ENCODE results near the gene COTL1.

COTL1 gene

GRCh38 chr16:84597931-84598351 is 19.9 kb downstream of the COTL1 start:
- H3K27ac ChIP-seq (ENCODE audit: low read depth, low read length) = no peak overlapping the region
- no peak overlapping the region for H3K9ac ChIP-seq (ENCODE audit: low read length)
- peaks cover 17% of the 10 kb centered on the region for H3K4me1 ChIP-seq (ENCODE audit: control insufficient read depth, insufficient read depth, low read length)
- no peaks in the 10 kb centered on the region for H3K36me3 ChIP-seq (ENCODE audit: control insufficient read depth, insufficient read depth, low read length)
- peak overlapping the region; percentile 6 for H3K4me3 ChIP-seq (ENCODE audit: low read length)
- H3K27me3 ChIP-seq (ENCODE audit: control insufficient read depth, insufficient read depth, low read length) = no peaks in the 10 kb centered on the region

GRCh38 chr16:84597528-84597896 is 20.4 kb downstream of the COTL1 start:
- no peak overlapping the region for H3K27ac ChIP-seq (ENCODE audit: low read depth, low read length)
- peaks cover 17% of the 10 kb centered on the region for H3K4me1 ChIP-seq (ENCODE audit: control insufficient read depth, insufficient read depth, low read length)
- no peaks in the 10 kb centered on the region for H3K27me3 ChIP-seq (ENCODE audit: control insufficient read depth, insufficient read depth, low read length)
- peak overlapping the region; percentile 6 for H3K4me3 ChIP-seq (ENCODE audit: low read length)
- H3K9ac ChIP-seq (ENCODE audit: low read length) = no peak overlapping the region
- no peaks in the 10 kb centered on the region for H3K36me3 ChIP-seq (ENCODE audit: control insufficient read depth, insufficient read depth, low read length)

- H3K27ac ChIP-seq (ENCODE audit: low read depth, low read length) = no peak overlapping the region
- H3K4me3 ChIP-seq (ENCODE audit: low read length) = no peak overlapping the region
- H3K9ac ChIP-seq (ENCODE audit: low read length) = no peak overlapping the region
These were observed 20.9 kb downstream of the COTL1 start for GRCh38 chr16:84596801-84597527.

GRCh38 chr16:84596161-84596560 is 21.7 kb downstream of the COTL1 start:
- Histone ChIP-seq H3K27me3 (ENCODE audit: control insufficient read depth, insufficient read depth, low read length) (no peaks in the 10 kb centered on the region), H3K4me3 (ENCODE audit: low read length) (no peak overlapping the region), H3K4me1 (ENCODE audit: control insufficient read depth, insufficient read depth, low read length) (peaks cover 16% of the 10 kb centered on the region), H3K27ac (ENCODE audit: low read depth, low read length) (no peak overlapping the region), H3K9ac (ENCODE audit: low read length) (no peak overlapping the region), H3K36me3 (ENCODE audit: control insufficient read depth, insufficient read depth, low read length) (no peaks in the 10 kb centered on the region)

More at GRCh38 chr16:84596801-84597527, 20.9 kb downstream of the COTL1 start:
- H3K36me3 ChIP-seq (ENCODE audit: control insufficient read depth, insufficient read depth, low read length) = no peaks in the 10 kb centered on the region
- peaks cover 17% of the 10 kb centered on the region for H3K4me1 ChIP-seq (ENCODE audit: control insufficient read depth, insufficient read depth, low read length)
- no peaks in the 10 kb centered on the region for H3K27me3 ChIP-seq (ENCODE audit: control insufficient read depth, insufficient read depth, low read length)

- peaks cover 7% of the 10 kb centered on the region for H3K4me1 ChIP-seq (ENCODE audit: control insufficient read depth, insufficient read depth, low read length)
- no peaks in the 10 kb centered on the region for H3K27me3 ChIP-seq (ENCODE audit: control insufficient read depth, insufficient read depth, low read length)
- no peak overlapping the region for H3K27ac ChIP-seq (ENCODE audit: low read depth, low read length)
- peak overlapping the region; percentile 52 for H3K4me3 ChIP-seq (ENCODE audit: low read length)
- no peaks in the 10 kb centered on the region for H3K36me3 ChIP-seq (ENCODE audit: control insufficient read depth, insufficient read depth, low read length)
- H3K9ac ChIP-seq (ENCODE audit: low read length) = no peak overlapping the region
These were observed 22.8 kb downstream of the COTL1 start for GRCh38 chr16:84595052-84595481.

GRCh38 chr16:84594725-84595038 is 23.2 kb downstream of the COTL1 start:
- Histone ChIP-seq H3K36me3 (ENCODE audit: control insufficient read depth, insufficient read depth, low read length) (no peaks in the 10 kb centered on the region), H3K27ac (ENCODE audit: low read depth, low read length) (no peak overlapping the region), H3K4me1 (ENCODE audit: control insufficient read depth, insufficient read depth, low read length) (peaks cover 5% of the 10 kb centered on the region), H3K4me3 (ENCODE audit: low read length) (peak overlapping the region; percentile 52), H3K9ac (ENCODE audit: low read length) (peak overlapping the region; percentile 7), H3K27me3 (ENCODE audit: control insufficient read depth, insufficient read depth, low read length) (no peaks in the 10 kb centered on the region)

- Histone ChIP-seq H3K4me3 (ENCODE audit: low read length) (peak overlapping the region; percentile 52), H3K36me3 (ENCODE audit: control insufficient read depth, insufficient read depth, low read length) (no peaks in the 10 kb centered on the region), H3K27ac (ENCODE audit: low read depth, low read length) (no peak overlapping the region), H3K4me1 (ENCODE audit: control insufficient read depth, insufficient read depth, low read length) (no peaks in the 10 kb centered on the region), H3K9ac (ENCODE audit: low read length) (peak overlapping the region; percentile 7), H3K27me3 (ENCODE audit: control insufficient read depth, insufficient read depth, low read length) (no peaks in the 10 kb centered on the region)
These were observed 23.8 kb downstream of the COTL1 start for GRCh38 chr16:84593825-84594724.

GRCh38 chr16:84592718-84593117 is 25.2 kb downstream of the COTL1 start:
- H3K27me3 ChIP-seq (ENCODE audit: control insufficient read depth, insufficient read depth, low read length) = no peaks in the 10 kb centered on the region
- H3K36me3 ChIP-seq (ENCODE audit: control insufficient read depth, insufficient read depth, low read length) = no peaks in the 10 kb centered on the region
- H3K4me1 ChIP-seq (ENCODE audit: control insufficient read depth, insufficient read depth, low read length) = no peaks in the 10 kb centered on the region
- no peak overlapping the region for H3K9ac ChIP-seq (ENCODE audit: low read length)
- no peak overlapping the region for H3K4me3 ChIP-seq (ENCODE audit: low read length)
- no peak overlapping the region for H3K27ac ChIP-seq (ENCODE audit: low read depth, low read length)

- Histone ChIP-seq H3K4me1 (ENCODE audit: control insufficient read depth, insufficient read depth, low read length) (no peaks in the 10 kb centered on the region), H3K27ac (ENCODE audit: low read depth, low read length) (no peak overlapping the region), H3K4me3 (ENCODE audit: low read length) (no peak overlapping the region), H3K36me3 (ENCODE audit: control insufficient read depth, insufficient read depth, low read length) (no peaks in the 10 kb centered on the region), H3K9ac (ENCODE audit: low read length) (no peak overlapping the region), H3K27me3 (ENCODE audit: control insufficient read depth, insufficient read depth, low read length) (no peaks in the 10 kb centered on the region)
These were observed 27.7 kb downstream of the COTL1 start for GRCh38 chr16:84589975-84590719.

- H3K4me3 ChIP-seq (ENCODE audit: low read length) = no peak overlapping the region
- H3K36me3 ChIP-seq (ENCODE audit: control insufficient read depth, insufficient read depth, low read length) = no peaks in the 10 kb centered on the region
- no peak overlapping the region for H3K9ac ChIP-seq (ENCODE audit: low read length)
- H3K4me1 ChIP-seq (ENCODE audit: control insufficient read depth, insufficient read depth, low read length) = no peaks in the 10 kb centered on the region
- no peaks in the 10 kb centered on the region for H3K27me3 ChIP-seq (ENCODE audit: control insufficient read depth, insufficient read depth, low read length)
- no peak overlapping the region for H3K27ac ChIP-seq (ENCODE audit: low read depth, low read length)
These were observed 28.9 kb downstream of the COTL1 start for GRCh38 chr16:84588991-84589390.

- Histone ChIP-seq H3K9ac (ENCODE audit: low read length) (no peak overlapping the region), H3K4me3 (ENCODE audit: low read length) (no peak overlapping the region), H3K27ac (ENCODE audit: low read depth, low read length) (no peak overlapping the region)
These were observed 32.0 kb downstream of the COTL1 start for GRCh38 chr16:84585886-84586285.

GRCh38 chr16:84585467-84585866 is 32.4 kb downstream of the COTL1 start:
- Histone ChIP-seq H3K27me3 (ENCODE audit: control insufficient read depth, insufficient read depth, low read length) (no peaks in the 10 kb centered on the region), H3K27ac (ENCODE audit: low read depth, low read length) (no peak overlapping the region), H3K4me1 (ENCODE audit: control insufficient read depth, insufficient read depth, low read length) (no peaks in the 10 kb centered on the region), H3K4me3 (ENCODE audit: low read length) (no peak overlapping the region), H3K9ac (ENCODE audit: low read length) (no peak overlapping the region), H3K36me3 (ENCODE audit: control insufficient read depth, insufficient read depth, low read length) (no peaks in the 10 kb centered on the region)

More at GRCh38 chr16:84585886-84586285, 32.0 kb downstream of the COTL1 start:
- H3K27me3 ChIP-seq (ENCODE audit: control insufficient read depth, insufficient read depth, low read length) = no peaks in the 10 kb centered on the region
- H3K4me1 ChIP-seq (ENCODE audit: control insufficient read depth, insufficient read depth, low read length) = no peaks in the 10 kb centered on the region
- H3K36me3 ChIP-seq (ENCODE audit: control insufficient read depth, insufficient read depth, low read length) = no peaks in the 10 kb centered on the region

Measured in rectal smooth muscle tissue (tissue), 1 donor.